Activated CD4-positive, alpha-beta T cell treated with anti-CD3 and anti-CD28 coated beads, Interleukin-2, amount 50 U/mL, for 4 hours (primary cell): ENCODE results near the gene TRPM8.
"Not testable (repeated sequence)": the region's sequence is repeated elsewhere in the genome, so short reads cannot be mapped to it uniquely, and the experiment has no call there.

Source experiments
- DNase-seq, 2 experiments: peaks; one replicate each; pipeline ENCODE4 v3.0.0-alpha.2; 2020

Gene TRPM8

DNA sequence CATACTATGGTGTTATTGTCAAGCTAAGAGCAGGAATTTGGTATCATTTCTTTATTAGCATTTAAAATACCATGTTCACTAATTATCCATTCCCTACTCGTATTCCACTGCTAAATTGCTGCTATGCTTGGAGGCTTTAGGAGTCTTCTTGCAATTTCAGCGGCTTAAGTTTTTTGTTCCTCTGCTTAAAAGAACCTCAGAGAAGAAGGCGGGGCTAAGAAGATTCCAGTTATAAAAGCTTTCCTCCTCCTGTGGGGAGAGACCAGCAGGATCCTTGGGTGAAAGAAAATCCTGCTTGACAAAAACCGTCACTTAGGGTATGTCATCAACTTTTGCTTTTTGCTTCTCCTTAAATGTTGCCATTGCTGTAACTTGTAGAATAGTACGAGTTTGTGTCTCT is at the start of gene TRPM8:
TSS of gene TRPM8 (plus strand) at position 258 of the 400 bp plus-strand sequence. CDS start 9,165 bp downstream, outside the sequence.
- DNase-seq, result no peak

DNA sequence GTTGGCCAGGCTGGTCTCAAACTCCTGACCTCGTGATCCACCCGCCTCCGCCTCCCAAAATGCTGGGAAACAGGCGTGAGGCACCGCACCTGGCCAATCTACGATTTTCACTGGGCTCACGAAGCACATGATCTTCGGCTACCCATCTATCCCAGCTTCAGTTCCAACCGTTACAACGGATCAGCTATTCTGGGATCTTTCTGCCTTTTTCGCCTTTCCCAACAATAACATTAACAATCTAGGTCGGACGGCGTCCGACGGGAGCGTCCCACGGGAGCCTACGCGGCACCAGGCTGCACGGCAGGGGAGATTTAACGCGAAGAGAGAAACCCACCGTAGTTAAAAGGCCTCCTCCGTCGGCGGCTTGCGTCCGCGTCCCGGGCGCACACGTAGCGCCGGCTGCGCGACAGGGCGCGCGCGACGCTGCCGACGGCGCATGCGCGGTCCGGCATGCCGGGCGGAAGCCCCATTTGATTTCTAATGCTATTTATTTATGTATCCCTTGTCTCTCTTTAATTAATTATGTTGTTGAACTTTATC is 49.1 kb upstream of the TRPM8 start, which contains the start of gene MSL3B:
TSS of gene MSL3B (minus strand) at position 394 of the 540 bp plus-strand sequence.
- DNase-seq, result peak; percentile 43

DNA sequence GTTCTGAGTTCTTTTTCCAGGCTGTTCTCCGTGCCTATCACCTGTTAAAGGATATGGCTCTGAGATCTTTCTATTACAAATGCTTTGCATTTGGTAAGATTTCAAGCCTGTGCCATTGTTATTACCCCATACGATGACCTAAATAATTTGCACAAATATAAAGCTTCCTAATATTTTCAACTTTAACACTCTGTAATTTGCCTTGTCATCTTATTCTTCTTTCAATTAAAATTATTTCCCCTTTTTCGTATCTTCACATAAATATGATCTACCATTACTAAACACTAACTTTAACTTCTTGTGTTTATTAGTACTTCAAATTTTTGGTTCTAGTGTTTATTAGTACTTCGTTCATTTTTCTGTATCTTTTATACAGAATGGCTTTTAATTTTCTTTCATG is 45.7 kb upstream of the TRPM8 start:
- DNase-seq, result no peak

- not testable (repeated sequence) for DNase-seq
Measured at GRCh38 chr2:233872125-233872524, 45.0 kb upstream of the TRPM8 start.

- no peak for DNase-seq
Measured at GRCh38 chr2:233882353-233882752, 34.8 kb upstream of the TRPM8 start.

DNA sequence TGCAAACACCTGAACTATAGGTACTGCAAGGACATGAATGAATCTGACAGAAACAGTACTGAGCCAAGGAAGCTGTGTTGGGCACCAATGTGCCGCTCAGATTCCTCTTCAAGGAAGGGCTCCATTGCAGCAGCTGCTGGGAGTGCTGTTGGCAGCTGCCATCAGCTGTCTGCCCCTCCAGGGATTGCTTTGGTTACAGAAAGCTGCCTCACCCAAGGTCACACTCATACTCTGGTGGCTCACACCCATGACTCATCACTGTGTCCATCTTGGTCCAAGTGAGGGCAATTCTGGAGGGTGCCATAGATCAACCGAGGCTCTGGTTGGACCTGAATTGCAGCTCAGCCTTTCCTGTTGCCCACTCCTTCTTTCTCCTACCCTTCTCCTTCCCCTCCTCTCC is 24.4 kb upstream of the TRPM8 start:
- no peak for DNase-seq

- DNase-seq, result not testable (repeated sequence)
Measured at GRCh38 chr2:233896253-233896652, 20.9 kb upstream of the TRPM8 start.

DNA sequence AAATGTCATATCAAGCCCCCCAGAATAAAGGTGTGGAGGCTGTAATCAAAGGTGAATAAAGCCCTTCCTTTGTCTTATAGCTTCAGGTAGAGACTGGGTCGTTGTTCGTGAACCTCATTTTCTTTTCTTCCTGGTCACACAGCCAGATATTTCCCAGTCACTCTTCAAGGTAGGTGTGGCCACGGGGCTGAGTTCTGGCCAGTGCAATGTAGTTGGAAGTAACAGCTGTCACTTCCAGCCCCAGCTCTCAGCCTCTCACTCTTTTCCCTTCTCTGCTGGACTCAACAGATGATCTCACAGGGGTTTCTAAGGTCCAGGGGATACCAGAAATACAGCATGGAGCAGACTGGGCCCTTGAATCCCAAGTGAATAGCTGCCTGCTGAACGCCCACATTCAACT is 15.8 kb upstream of the TRPM8 start:
- no peak for DNase-seq

DNA sequence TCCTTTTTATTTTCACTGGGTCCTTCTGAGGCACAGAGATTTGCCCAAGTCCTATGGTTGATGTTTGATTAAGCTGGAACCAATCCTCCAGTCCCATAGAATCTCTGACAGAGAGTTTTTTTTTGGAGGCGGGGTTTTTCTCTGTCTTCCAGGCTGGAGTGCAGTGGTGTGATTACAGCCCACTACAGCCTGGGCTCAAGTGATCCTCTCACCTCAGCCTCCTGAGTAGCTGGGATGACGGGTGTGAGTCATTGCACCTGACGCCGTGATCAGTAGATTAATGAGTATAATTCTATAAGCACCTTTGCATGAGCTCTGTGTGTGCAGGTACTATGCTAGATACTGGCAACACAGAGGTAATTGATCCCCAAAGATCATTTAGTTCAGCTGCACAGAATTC is 15.3 kb upstream of the TRPM8 start:
- no peak for DNase-seq

DNA sequence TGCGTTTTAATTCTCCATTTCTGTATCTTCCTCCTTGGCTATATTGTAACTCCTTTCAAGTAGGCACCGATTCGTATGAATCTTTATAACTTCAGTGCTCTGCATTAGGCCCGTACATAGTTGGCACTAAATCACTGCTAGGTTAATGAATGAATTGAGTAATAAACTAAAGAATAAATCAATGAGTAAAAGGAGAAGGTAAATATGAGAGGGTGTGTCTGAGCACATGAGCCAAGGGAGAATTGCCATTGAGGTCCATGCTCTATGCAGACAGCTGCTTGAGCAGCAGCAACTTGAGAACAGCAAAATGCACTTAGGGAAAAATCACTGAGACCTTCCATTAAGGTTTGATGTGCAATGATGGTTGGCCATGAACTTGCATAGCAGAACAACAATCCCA is 11.2 kb upstream of the TRPM8 start:
- DNase-seq, result no peak

- no peak for DNase-seq
Measured at GRCh38 chr2:233907627-233908026, 9.5 kb upstream of the TRPM8 start.

- no peak for DNase-seq
Measured at GRCh38 chr2:233912691-233913423, 4.3 kb upstream of the TRPM8 start.

GRCh38 chr2:233915128-233915527 is 2.0 kb upstream of the TRPM8 start:
- no peak for DNase-seq

GRCh38 chr2:233919319-233919718 is 2.1 kb downstream of the TRPM8 start:
- no peak for DNase-seq

DNA sequence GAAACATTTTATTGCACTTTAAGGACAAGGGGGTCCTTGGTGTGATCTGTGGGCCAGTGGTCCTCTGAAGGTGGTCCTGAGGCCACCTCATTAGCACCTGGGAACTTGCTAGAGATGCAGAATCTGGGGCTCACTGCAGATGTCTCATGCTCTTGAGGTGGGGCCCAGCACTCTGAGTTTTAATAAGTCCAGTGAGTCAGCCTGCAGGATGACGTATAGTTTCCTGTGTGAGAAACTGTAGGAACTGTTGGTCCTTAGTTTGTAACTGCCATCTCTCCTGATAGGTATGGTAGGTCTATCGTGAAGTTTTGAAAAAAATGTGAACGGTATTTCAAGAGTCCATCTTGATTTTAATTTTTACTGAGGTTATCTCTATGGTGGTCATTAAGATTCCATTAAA is 2.8 kb downstream of the TRPM8 start:
- DNase-seq, result no peak

GRCh38 chr2:233922471-233922870 is 5.3 kb downstream of the TRPM8 start:
- DNase-seq, result no peak

GRCh38 chr2:233925402-233925801 is 8.2 kb downstream of the TRPM8 start:
- DNase-seq, result no peak

- DNase-seq, result no peak
Measured at GRCh38 chr2:233926806-233927205, 9.6 kb downstream of the TRPM8 start.

GRCh38 chr2:233928594-233929351 is 11.6 kb downstream of the TRPM8 start:
- no peak for DNase-seq

DNA sequence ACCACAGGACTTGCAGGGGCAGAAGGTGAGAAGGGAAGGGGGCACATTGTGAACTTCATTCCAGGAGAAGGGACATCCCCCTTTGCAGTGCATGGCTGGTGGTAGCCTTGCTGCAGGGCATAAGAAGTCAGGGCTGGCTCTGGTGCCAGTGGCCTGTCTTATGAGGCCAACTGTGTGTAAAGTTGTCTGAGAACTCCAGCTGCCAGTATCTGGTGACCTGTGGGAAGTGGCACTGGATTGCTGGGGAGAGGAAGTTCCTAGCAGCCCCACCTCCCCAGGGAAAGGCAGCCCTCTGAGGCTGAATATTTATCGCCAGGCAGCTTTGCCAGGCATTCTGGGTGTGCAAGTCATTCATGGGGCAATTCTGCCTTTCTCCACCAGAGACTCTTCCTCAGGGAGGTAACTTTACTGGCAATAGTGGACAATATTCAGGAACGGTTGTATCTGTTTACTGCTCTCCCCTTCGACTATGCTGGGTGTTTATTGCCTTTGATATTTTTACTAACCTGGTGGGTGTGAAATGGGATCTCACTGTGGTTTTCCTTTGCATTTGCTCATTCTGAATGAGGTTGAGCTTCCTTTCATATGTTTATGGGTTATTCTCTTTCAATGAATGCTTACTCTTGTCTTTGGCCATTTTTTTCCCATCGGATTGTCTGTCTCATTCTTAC is 12.3 kb downstream of the TRPM8 start:
- no peak for DNase-seq

GRCh38 chr2:233934524-233934923 is 17.4 kb downstream of the TRPM8 start:
- DNase-seq, result no peak

- no peak for DNase-seq
Measured at GRCh38 chr2:233935426-233935825, 18.3 kb downstream of the TRPM8 start.

- no peak for DNase-seq
Measured at GRCh38 chr2:233936089-233936488, 18.9 kb downstream of the TRPM8 start.
